Measurements from ENCODE around the gene HEMGN. TPM values are rescaled to one million over a fixed set of nuclear protein-coding genes. Genes with fewer than 3 reads are reported as not detected.

Gene HEMGN
- total and polyA plus RNA-seq, 2 experiments from 2014 or later, result not detected

- Histone ChIP-seq H3K27me3 (peaks cover 65% of the 10 kb centered on the region), H3K36me3 (no peaks in the 10 kb centered on the region), H3K9me3 (ENCODE audit: low read depth) (no peaks in the 10 kb centered on the region), H3K4me3 (no peak overlapping the region), H3K27ac (no peak overlapping the region), H3K4me1 (ENCODE audit: low read depth) (no peaks in the 10 kb centered on the region)
- no peak for DNase-seq (ENCODE audit: low read depth in 1 of 2, low spot score in 1 of 2)
- TF ChIP-seq CTCF (IDR thresholded peaks at IDR 0.05; ENCODE audit: low read depth, low read length), result no peak
Observed at GRCh38 chr9:97925497-97926334, 12.3 kb downstream of the HEMGN start.

- no peak overlapping the region for H3K4me3 ChIP-seq
Observed at GRCh38 chr9:97924386-97924785, 13.6 kb downstream of the HEMGN start.

GRCh38 chr9:97923529-97924108 lies 14.4 kb downstream of the HEMGN start:
- peak overlapping the region; percentile 7 for H3K4me3 ChIP-seq
- peak; percentile 72 for TF ChIP-seq CTCF (IDR thresholded peaks at IDR 0.05; ENCODE audit: low read depth, low read length)
- peak; percentile 74 to 83 for DNase-seq (ENCODE audit: low read depth in 1 of 2, low spot score in 1 of 2)

More at GRCh38 chr9:97924386-97924785, 13.6 kb downstream of the HEMGN start:
- TF ChIP-seq CTCF (IDR thresholded peaks at IDR 0.05; ENCODE audit: low read depth, low read length), result no peak
- DNase-seq (ENCODE audit: low read depth in 1 of 2, low spot score in 1 of 2), result no peak
- Histone ChIP-seq H3K9me3 (ENCODE audit: low read depth) (no peaks in the 10 kb centered on the region), H3K27ac (no peak overlapping the region), H3K27me3 (peaks cover 53% of the 10 kb centered on the region), H3K4me1 (ENCODE audit: low read depth) (no peaks in the 10 kb centered on the region), H3K36me3 (no peaks in the 10 kb centered on the region)

GRCh38 chr9:97921959-97922724 lies 15.8 kb downstream of the HEMGN start, which contains the start of gene TRMO:
Gene TRMO (minus strand): TSS chr9:97922500. CDS start chr9:97922493, 7 bp downstream.
- DNase-seq (ENCODE audit: low read depth in 1 of 2, low spot score in 1 of 2), result peak; percentile 95 to 99
- TF ChIP-seq CTCF (IDR thresholded peaks at IDR 0.05; ENCODE audit: low read depth, low read length), result peak; percentile 67
- H3K27me3 ChIP-seq, result peaks cover 33% of the 10 kb centered on the region
- H3K9me3 ChIP-seq (ENCODE audit: low read depth), result no peaks in the 10 kb centered on the region
- no peaks in the 10 kb centered on the region for H3K4me1 ChIP-seq (ENCODE audit: low read depth)
- H3K4me3 ChIP-seq, result peak within 1 kb of the TSS; percentile 48
- H3K27ac ChIP-seq, result peak within 1 kb of the TSS; percentile 97
- H3K36me3 ChIP-seq, result no peaks in the 10 kb centered on the region

More at GRCh38 chr9:97923529-97924108, 14.4 kb downstream of the HEMGN start:
- Histone ChIP-seq H3K36me3 (no peaks in the 10 kb centered on the region), H3K4me1 (ENCODE audit: low read depth) (no peaks in the 10 kb centered on the region), H3K9me3 (ENCODE audit: low read depth) (no peaks in the 10 kb centered on the region), H3K27me3 (peaks cover 45% of the 10 kb centered on the region), H3K27ac (no peak overlapping the region)

GRCh38 chr9:97919217-97919813 lies 18.7 kb downstream of the HEMGN start:
- DNase-seq (ENCODE audit: low read depth in 1 of 2, low spot score in 1 of 2), result no peak
- H3K27me3 ChIP-seq, result peaks cover 6% of the 10 kb centered on the region
- no peaks in the 10 kb centered on the region for H3K36me3 ChIP-seq
- no peaks in the 10 kb centered on the region for H3K9me3 ChIP-seq (ENCODE audit: low read depth)
- no peak overlapping the region for H3K4me3 ChIP-seq
- no peaks in the 10 kb centered on the region for H3K4me1 ChIP-seq (ENCODE audit: low read depth)
- no peak overlapping the region for H3K27ac ChIP-seq
- TF ChIP-seq CTCF (IDR thresholded peaks at IDR 0.05; ENCODE audit: low read depth, low read length), result no peak

Data from cardiac muscle cell (in vitro differentiated cells and primary cell).